Astrocyte (in vitro differentiated cells and primary cell): ENCODE results near the gene IFT81.

Experiments
- EZH2 ChIP-seq: IDR thresholded peaks from 2 replicates; pipeline ENCODE4 v1.6.1; 2012; ENCODE audit warnings: mild to moderate bottlenecking, low read length, inconsistent platforms; ENCODE audit not compliant: insufficient read depth
- TF ChIP-seq, protein P1 (sequence below): IDR thresholded peaks from 2 replicates; pipeline ENCODE4 v1.5.1; 2011; ENCODE audit warnings: low read depth, mild to moderate bottlenecking, inconsistent platforms, low read length, moderate library complexity; ENCODE audit not compliant: insufficient read depth

DNA sequence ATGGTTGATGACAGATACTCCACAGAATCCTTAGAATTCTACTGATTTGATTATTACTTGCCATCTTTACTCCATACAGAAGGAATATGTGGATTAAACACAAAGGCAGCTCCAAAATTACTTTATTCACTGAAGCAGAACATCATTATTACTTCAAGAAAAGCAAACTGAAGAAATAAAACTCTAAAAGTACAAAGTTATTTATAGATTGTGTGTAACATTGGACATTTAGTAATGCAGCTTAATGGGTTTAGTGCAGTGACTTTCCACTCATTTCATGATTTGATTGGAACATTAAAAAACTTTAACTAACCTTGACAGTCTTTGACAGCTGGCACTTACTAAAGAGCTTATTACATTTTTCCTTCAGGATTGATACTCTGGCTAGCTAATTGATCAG, 97.9 kb downstream of the IFT81 start:
- TF ChIP-seq, protein P1, sequence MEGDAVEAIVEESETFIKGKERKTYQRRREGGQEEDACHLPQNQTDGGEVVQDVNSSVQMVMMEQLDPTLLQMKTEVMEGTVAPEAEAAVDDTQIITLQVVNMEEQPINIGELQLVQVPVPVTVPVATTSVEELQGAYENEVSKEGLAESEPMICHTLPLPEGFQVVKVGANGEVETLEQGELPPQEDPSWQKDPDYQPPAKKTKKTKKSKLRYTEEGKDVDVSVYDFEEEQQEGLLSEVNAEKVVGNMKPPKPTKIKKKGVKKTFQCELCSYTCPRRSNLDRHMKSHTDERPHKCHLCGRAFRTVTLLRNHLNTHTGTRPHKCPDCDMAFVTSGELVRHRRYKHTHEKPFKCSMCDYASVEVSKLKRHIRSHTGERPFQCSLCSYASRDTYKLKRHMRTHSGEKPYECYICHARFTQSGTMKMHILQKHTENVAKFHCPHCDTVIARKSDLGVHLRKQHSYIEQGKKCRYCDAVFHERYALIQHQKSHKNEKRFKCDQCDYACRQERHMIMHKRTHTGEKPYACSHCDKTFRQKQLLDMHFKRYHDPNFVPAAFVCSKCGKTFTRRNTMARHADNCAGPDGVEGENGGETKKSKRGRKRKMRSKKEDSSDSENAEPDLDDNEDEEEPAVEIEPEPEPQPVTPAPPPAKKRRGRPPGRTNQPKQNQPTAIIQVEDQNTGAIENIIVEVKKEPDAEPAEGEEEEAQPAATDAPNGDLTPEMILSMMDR = no peak
- no peak for TF ChIP-seq EZH2
